ENCODE measurements around the gene HCFC1R1.
"Not testable (repeated sequence)": the region's sequence is repeated elsewhere in the genome, so short reads cannot be mapped to it uniquely, and the experiment has no call there.

The HCFC1R1 gene, protein sequence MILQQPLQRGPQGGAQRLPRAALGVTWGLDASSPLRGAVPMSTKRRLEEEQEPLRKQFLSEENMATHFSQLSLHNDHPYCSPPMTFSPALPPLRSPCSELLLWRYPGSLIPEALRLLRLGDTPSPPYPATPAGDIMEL

DNA sequence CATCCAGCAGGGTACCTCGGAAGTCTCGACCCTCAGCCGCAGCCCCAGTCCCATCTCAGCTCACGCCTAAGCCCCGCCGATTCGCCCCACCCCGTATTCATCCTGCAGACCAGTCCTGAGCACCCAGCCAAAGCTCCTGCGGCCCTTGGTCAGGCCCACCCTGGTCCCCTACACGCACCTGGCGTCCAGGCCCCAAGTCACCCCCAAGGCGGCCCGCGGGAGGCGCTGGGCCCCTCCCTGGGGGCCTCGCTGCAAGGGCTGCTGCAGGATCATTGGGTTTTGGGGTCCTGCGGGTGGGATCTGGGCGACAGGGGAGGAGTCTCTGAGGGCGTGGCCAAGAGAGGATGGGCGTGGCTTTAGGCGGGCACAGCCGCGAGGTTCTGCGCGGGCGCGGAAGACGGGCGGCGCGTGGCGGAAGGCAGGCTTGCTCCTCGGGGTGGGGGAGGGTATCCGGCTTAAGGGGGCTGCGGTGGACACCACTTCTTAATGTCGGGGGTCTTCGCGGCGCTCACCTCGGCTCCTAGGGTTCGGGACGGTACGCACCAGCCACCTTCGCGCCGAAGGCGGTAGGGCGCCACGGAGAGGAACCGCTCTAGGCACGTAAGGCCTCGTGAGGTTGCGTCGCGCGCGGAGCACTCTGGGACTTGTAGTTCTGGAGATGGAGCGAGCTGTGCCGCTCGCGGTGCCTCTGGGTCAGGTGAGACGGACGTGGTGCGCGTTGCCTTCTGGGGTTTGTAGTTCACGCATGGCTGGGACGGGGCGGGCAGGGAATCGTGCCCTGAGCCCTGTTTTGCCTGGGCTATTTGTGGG lies at the start of gene HCFC1R1, which contains the start of gene THOC6:
TSS of gene HCFC1R1 (minus strand) at position 274 of the 810 bp plus-strand sequence. CDS start at position 273, 1 bp downstream.
TSS of gene THOC6 (plus strand) at position 367 of the 810 bp plus-strand sequence. CDS start at position 659, 292 bp downstream.
- peak; percentile 74 for DNase-seq

DNA sequence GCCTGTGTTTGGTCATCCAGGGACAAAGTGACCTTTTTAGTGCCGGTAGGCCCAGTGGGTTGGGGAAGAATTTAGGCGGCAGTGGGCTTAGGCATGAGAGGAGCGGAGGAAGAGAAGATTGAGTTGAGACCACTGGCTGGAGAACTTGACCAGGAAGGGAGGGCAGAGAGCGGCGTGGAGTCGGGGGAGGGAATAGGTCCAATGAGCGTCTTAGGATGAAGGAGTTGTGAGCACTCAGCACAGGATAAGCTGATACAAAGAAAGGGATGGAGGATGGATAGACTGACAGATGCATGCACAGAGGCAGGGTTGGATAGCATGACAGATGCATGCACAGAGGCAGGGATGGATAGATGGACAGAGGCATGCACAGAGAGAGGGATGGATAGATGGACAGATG lies 49.7 kb upstream of the HCFC1R1 start:
- DNase-seq = no peak

GRCh38 chr16:3072576-3073263 lies 49.0 kb upstream of the HCFC1R1 start:
- DNase-seq = not testable (repeated sequence)

- DNase-seq = not testable (repeated sequence)
Measured at GRCh38 chr16:3072148-3072547, 48.4 kb upstream of the HCFC1R1 start.

DNA sequence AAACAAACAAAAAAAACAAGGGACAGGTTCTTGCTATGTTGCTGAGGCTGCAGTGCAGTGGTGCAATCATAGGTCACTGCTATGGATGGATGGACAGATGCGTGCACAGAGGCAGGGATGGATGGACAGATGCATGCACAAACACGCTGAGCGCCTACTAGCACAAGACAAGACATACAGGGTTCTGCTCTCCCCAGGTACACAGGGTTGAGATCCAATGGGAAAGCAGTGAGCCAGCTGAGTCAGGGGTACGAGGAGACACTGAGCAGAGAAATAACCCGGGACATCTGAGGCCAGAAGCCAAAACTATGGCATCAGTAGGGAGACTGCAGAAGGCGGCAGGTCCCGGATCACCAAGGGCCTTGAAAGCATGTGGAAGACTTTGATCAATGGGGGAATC lies 47.9 kb upstream of the HCFC1R1 start:
- no peak for DNase-seq

GRCh38 chr16:3070608-3071111 lies 46.9 kb upstream of the HCFC1R1 start:
- DNase-seq = no peak

- DNase-seq = not testable (repeated sequence)
Measured at GRCh38 chr16:3069146-3069545, 45.4 kb upstream of the HCFC1R1 start.

DNA sequence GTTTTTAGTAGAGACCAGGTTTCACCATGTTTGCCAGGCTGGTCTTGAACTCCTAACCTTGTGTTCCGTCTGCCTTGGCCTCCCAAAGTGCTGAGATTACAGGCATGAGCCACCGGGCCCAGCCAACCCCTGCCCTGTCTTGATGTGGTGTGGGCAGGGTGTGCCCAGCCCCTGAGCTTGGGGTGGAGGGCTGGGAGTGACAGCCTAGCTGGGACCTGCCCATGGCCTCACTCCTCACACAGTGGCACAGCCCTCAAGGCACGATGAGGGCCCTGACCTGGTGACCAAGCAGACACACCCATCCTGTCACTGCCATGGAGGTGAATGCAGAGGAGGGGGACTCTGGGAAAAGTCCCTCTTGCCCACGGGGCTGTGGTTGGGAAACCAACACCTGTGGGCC lies 44.7 kb upstream of the HCFC1R1 start:
- no peak for DNase-seq

- DNase-seq = no peak
Measured at GRCh38 chr16:3066440-3066748, 42.7 kb upstream of the HCFC1R1 start.

DNA sequence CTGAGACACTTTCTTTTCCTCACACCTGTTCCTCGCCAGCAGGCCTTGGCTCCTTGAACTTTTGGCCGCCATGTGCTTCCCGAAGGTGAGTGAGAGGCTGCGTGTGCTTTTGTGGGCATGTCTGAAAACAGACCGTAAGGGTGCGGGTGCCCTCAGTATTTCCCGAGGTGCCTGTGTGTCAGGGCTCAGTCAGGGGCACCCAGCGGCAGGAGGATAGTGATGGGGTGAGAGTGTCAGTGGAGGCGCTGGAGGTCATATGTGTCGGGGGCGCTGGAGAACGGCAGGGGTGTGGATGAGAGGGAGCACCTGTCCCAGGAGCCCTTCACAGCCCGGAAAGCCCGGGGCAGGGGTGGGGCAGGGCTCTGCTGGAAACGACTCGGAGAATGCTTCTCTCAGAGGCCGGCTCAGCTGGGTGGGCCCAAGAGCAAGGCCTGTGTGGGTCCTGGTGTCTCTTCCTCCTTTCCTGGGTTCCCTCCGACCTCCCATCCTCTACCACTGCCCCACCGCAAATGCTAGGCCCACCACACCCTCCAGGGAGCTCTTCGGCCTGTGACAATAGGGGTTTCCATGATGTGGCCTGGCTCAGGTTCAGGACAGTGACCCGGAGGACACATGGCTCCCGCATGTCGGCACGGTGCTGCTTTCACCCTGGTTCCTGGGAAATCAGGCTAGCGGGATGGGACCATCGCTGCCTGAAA lies 42.1 kb upstream of the HCFC1R1 start:
- no peak for DNase-seq

GRCh38 chr16:3065069-3065741 lies 41.5 kb upstream of the HCFC1R1 start, which contains the start of gene IL32:
Gene IL32 (plus strand): TSS chr16:3065640. CDS start chr16:3065812, 172 bp downstream.
- no peak for DNase-seq

DNA sequence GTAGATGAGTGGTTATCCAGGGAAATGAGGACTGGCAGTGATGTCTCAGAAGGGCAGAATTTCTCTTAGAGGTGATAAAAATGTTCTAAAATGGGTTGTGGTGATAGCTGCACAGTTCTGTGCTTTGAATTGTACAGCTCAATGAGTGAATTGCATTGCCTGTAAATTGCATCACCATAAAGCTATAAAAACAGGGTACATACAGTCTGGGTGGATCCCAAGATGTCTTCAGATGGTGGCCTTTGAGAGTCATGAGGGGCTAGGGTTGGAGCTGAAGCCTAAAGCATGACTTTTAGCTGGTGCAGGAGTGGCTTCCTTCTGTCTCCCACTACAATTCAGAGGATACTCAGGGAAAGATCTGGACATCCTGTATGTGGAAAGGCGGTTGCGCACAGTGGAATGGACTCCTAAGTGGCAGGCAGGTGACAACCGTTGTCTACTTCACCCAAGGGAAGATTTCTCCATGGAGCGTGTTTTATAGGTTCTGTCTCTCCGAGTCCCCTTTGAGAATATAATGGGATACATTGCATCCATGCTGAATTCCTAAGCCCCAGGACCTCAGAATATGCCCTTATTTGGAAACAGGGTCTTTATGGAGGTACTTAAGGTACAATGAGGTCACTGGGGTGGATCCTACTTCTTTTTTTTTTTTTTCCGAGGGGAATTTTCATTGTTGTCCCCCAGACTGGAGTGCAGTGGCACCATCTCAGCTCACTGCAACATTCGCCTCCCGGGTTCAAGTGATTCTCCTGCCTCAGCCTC lies 40.1 kb upstream of the HCFC1R1 start:
- DNase-seq = no peak

GRCh38 chr16:3062553-3062952 lies 38.8 kb upstream of the HCFC1R1 start:
- DNase-seq = no peak

DNA sequence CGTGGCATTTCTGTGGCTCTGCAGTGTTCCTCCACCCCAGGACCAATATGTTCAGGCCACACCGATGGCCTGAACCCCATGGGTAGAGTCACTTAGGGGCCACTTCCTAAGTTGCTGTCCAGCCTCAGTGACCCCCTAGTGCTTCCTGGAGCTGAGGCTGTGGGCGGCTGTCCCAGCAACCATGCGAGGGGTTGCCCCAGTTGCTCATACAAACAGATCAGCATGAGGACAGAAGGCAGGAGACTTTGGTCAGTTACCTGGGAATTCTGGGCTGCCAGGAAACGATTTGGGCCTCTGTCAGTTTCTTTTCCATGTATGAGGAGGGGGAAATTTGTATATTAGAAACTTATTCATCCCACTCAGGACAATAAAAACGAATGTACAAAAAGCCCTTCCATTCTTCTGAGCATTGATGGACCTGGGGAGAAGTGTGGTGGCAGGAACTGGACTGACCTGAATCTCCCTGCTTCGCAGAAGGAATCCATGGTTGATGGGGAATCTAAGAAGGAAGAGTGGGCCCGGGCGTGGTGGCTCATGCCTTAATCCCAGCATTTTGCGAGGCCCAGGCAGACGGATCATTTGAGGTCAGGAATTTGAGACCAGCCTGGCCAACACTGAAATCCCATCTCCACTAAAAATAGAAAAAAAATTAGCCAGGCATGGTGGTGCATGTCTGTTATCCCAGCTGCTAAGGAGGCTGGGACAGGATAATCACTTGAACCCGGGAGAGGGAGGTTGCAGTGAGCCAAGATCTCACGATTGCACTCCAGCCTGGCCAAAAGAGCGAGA lies 36.8 kb upstream of the HCFC1R1 start:
- DNase-seq = no peak

- no peak for DNase-seq
Measured at GRCh38 chr16:3059723-3060242, 36.0 kb upstream of the HCFC1R1 start.

GRCh38 chr16:3059041-3059722 lies 35.4 kb upstream of the HCFC1R1 start:
- DNase-seq = peak; percentile 4

GRCh38 chr16:3058139-3059030 lies 34.6 kb upstream of the HCFC1R1 start:
- DNase-seq = no peak

- DNase-seq = no peak
Measured at GRCh38 chr16:3057181-3058138, 33.7 kb upstream of the HCFC1R1 start.

Data from NCI-H748 treated with DMSO at 0.1 percent for 48 hours (cell line).